H1 (cell line): ENCODE results near the gene DLG4. TPM values are rescaled to one million over a fixed set of nuclear protein-coding genes. Genes with fewer than 3 reads are reported as not detected.

ENCODE experiments used
- CTCF ChIA-PET: fragments of 300-600 bp; sonication (Branson Sonifier 250); formaldehyde crosslinking; loops from one replicate; lab custom pipeline; 2021; ENCODE audit not compliant: partially characterized antibody; lab: Charles Lee
- POLR2A ChIA-PET: fragments of 300-600 bp; sonication (Branson Sonifier 250); formaldehyde crosslinking; loops from one replicate; lab custom pipeline; 2021; ENCODE audit warnings: inconsistent platforms; ENCODE audit not compliant: partially characterized antibody; lab: Charles Lee
- DNase-seq, 2 experiments: peaks; one replicate each; pipeline versions ENCODE4 v3.0.0 to v3.0.0-alpha.2; 2010 to 2022; ENCODE audit warnings: low spot score in 2 of 2, low read depth in 1 of 2, mixed read lengths in 1 of 2
- FAIRE-seq: peaks from 2 replicates; lab custom pipeline; 2011; peaks lifted over from hg19 to GRCh38; lab: Jason Lieb, UNC
- H2AFZ ChIP-seq: 2 replicates; pipeline ENCODE4 v1.8.1; 2012; ENCODE audit warnings: low read length, inconsistent platforms
- H2AK5ac ChIP-seq: 2 replicates; pipeline ENCODE4 v1.6.1; 2013; ENCODE audit warnings: low read depth, low read length
- H2BK120ac ChIP-seq: replicated peaks from 2 replicates; pipeline ENCODE3; 2013; ENCODE audit warnings: low read depth, low read length, inconsistent platforms
- H2BK12ac ChIP-seq: 2 replicates; pipeline ENCODE4 v1.6.1; 2013; ENCODE audit warnings: low read depth, low read length
- H2BK15ac ChIP-seq: 2 replicates; pipeline ENCODE4 v1.6.1; 2013; ENCODE audit warnings: low read length
- H2BK20ac ChIP-seq: 2 replicates; pipeline ENCODE4 v1.6.1; 2013; ENCODE audit warnings: low read length
- H2BK5ac ChIP-seq: 2 replicates; pipeline ENCODE4 v1.6.1; 2013; ENCODE audit warnings: low read depth, low read length
- H3K14ac ChIP-seq: 2 replicates; pipeline ENCODE4 v1.6.1; 2013; ENCODE audit warnings: inconsistent platforms; ENCODE audit not compliant: insufficient read length
- H3K18ac ChIP-seq: 2 replicates; pipeline ENCODE4 v1.6.1; 2013; ENCODE audit warnings: low read length; ENCODE audit errors: extremely low read depth
- H3K23ac ChIP-seq: 2 replicates; pipeline ENCODE4 v1.6.1; 2013; ENCODE audit warnings: inconsistent platforms; ENCODE audit not compliant: insufficient read length
- H3K23me2 ChIP-seq: 2 replicates; pipeline ENCODE4 v1.6.1; 2013; ENCODE audit warnings: low read depth, low read length
- H3K27ac ChIP-seq: 2 replicates; pipeline ENCODE4 v1.6.1; 2011; ENCODE audit warnings: low read depth, low read length, inconsistent platforms
- H3K27me3 ChIP-seq, 4 experiments: replicated peaks in 1 of 4; 1 replicate in 1 of 4; 2 replicates in 3 of 4; pipeline versions ENCODE4 v1.6.1 to v1.8.1; 2011 to 2013; ENCODE audit warnings: low read length in 3 of 4, mild to moderate bottlenecking in 3 of 4, inconsistent platforms in 2 of 4, mixed read lengths in 2 of 4, moderate library complexity in 1 of 4; ENCODE audit not compliant: control insufficient read depth in 3 of 4, insufficient read depth in 3 of 4; ENCODE audit errors: extremely low read depth in 1 of 4
- H3K36me3 ChIP-seq, 4 experiments: 2 replicates each; pipeline versions ENCODE4 v1.6.1 to v1.8.1; 2011 to 2013; ENCODE audit warnings: mild to moderate bottlenecking in 4 of 4, low read length in 3 of 4, moderate library complexity in 2 of 4, control low read depth in 1 of 4, inconsistent platforms in 1 of 4; ENCODE audit not compliant: insufficient read depth in 4 of 4, control insufficient read depth in 2 of 4
- H3K4ac ChIP-seq: replicated peaks from 2 replicates; pipeline ENCODE3; 2013; ENCODE audit warnings: low read length, low read depth, mixed read lengths, inconsistent platforms; ENCODE audit not compliant: insufficient read length
- H3K4me1 ChIP-seq, 4 experiments: replicated peaks in 1 of 4; 1 replicate in 1 of 4; 2 replicates in 3 of 4; pipeline versions ENCODE4 v1.6.1 to v1.8.1; 2011 to 2013; ENCODE audit warnings: low read length in 3 of 4, inconsistent platforms in 2 of 4, mixed read lengths in 1 of 4; ENCODE audit not compliant: insufficient read depth in 4 of 4, control insufficient read depth in 3 of 4
- H3K4me2 ChIP-seq, 2 experiments: 2 replicates each; pipeline versions ENCODE4 v1.6.1 to v1.8.1; 2011 to 2013; ENCODE audit warnings: low read depth in 2 of 2, low read length in 2 of 2, control low read depth in 1 of 2, inconsistent platforms in 1 of 2, mild to moderate bottlenecking in 1 of 2; ENCODE audit not compliant: insufficient read depth in 1 of 2
- H3K4me3 ChIP-seq, 4 experiments: fragments of 200-600, 300-600 bp in 1 of 4; sonication (generic), shearing (Covaris generic), sonication (Bioruptor Twin) in 1 of 4; 2 replicates each; pipeline versions ENCODE4 v1.5.1 to v1.8.1; 2011 to 2016; ENCODE audit warnings: low read length in 4 of 4, low read depth in 3 of 4, control low read depth in 2 of 4, inconsistent platforms in 2 of 4, mild to moderate bottlenecking in 2 of 4, mixed read lengths in 1 of 4, moderate library complexity in 1 of 4; ENCODE audit not compliant: insufficient read depth in 2 of 4; ENCODE audit errors: extremely low read depth in 1 of 4
- H3K56ac ChIP-seq: replicated peaks from 2 replicates; pipeline ENCODE3; 2013; ENCODE audit warnings: low read depth, mild to moderate bottlenecking, mixed read lengths, low read length, inconsistent platforms; ENCODE audit not compliant: insufficient read length
- H3K79me1 ChIP-seq: 2 replicates; pipeline ENCODE4 v1.6.1; 2013; ENCODE audit warnings: low read depth, low read length, control low read depth
- H3K79me2 ChIP-seq, 2 experiments: 2 replicates each; pipeline versions ENCODE4 v1.6.1 to v1.8.1; 2012 to 2013; ENCODE audit warnings: low read length in 2 of 2, mild to moderate bottlenecking in 2 of 2, inconsistent platforms in 1 of 2; ENCODE audit not compliant: insufficient read depth in 2 of 2, control insufficient read depth in 1 of 2
- H3K9ac ChIP-seq, 4 experiments: replicated peaks in 1 of 4; 1 replicate in 1 of 4; 2 replicates in 3 of 4; pipeline versions ENCODE4 v1.6.1 to v1.8.1; 2011 to 2013; ENCODE audit warnings: low read depth in 3 of 4, low read length in 3 of 4, control low read depth in 2 of 4, mild to moderate bottlenecking in 2 of 4, moderate library complexity in 2 of 4, inconsistent platforms in 1 of 4; ENCODE audit errors: extremely low read depth in 1 of 4
- H3K9me3 ChIP-seq, 2 experiments: 2 replicates each; pipeline versions ENCODE4 v1.6.1 to v1.8.1; 2012 to 2013; ENCODE audit warnings: mild to moderate bottlenecking in 2 of 2, moderate library complexity in 2 of 2, control low read depth in 1 of 2, inconsistent platforms in 1 of 2, low read depth in 1 of 2, low read length in 1 of 2, mixed read lengths in 1 of 2; ENCODE audit not compliant: insufficient read depth in 2 of 2
- H4K20me1 ChIP-seq, 2 experiments: replicated peaks in 1 of 2; 2 replicates each; pipeline versions ENCODE3 to v1.8.1; 2011 to 2013; ENCODE audit warnings: inconsistent platforms in 2 of 2, low read length in 2 of 2, mild to moderate bottlenecking in 1 of 2; ENCODE audit not compliant: insufficient read depth in 2 of 2, control insufficient read depth in 1 of 2
- H4K5ac ChIP-seq: 2 replicates; pipeline ENCODE4 v1.6.1; 2013; ENCODE audit warnings: low read length, low read depth, mixed read lengths, inconsistent platforms; ENCODE audit not compliant: insufficient read length
- H4K8ac ChIP-seq: 2 replicates; pipeline ENCODE4 v1.8.0; 2013; ENCODE audit warnings: mild to moderate bottlenecking, moderate library complexity, low read length, inconsistent platforms; ENCODE audit not compliant: insufficient read depth; ENCODE audit errors: extremely low read depth
- H4K91ac ChIP-seq: replicated peaks from 2 replicates; pipeline ENCODE3; 2013; ENCODE audit warnings: low read length, mixed read lengths, inconsistent platforms; ENCODE audit not compliant: insufficient read length
- FOSL1 ChIP-seq: IDR thresholded peaks from 2 replicates; pipeline ENCODE4 v1.6.1; 2011; ENCODE audit warnings: mild to moderate bottlenecking, low read depth, low read length, moderate library complexity; ENCODE audit not compliant: insufficient read depth
- SP1 ChIP-seq: IDR thresholded peaks from 2 replicates; pipeline ENCODE4 v1.6.1; 2011; ENCODE audit warnings: low read depth, low read length
- WGBS, 2 experiments: shearing (Covaris generic) in 1 of 2; methylation state at CpG; one replicate each; pipeline versions ENCODE4 v1.1.6 to v1.1.7; 2013 to 2015; ENCODE audit warnings: low lambda C conversion rate in 2 of 2, mixed read lengths in 2 of 2, inconsistent platforms in 1 of 2, low coverage in 1 of 2, missing lambda C conversion rate in 1 of 2; ENCODE audit not compliant: insufficient replicate concordance in 2 of 2, insufficient coverage in 1 of 2, insufficient read length in 1 of 2; ENCODE audit errors: extremely low coverage in 1 of 2, missing lambda C conversion rate in 1 of 2; 5-methylcytosine and 5-hydroxymethylcytosine counted together
- polyA plus RNA-seq, 7 experiments: library from polyadenylated mRNA; depleted of rRNA in 3 of 7; stranded (reverse) in 5 of 7; unstranded in 2 of 7; fragments of >200 nt in 5 of 7; fragments of 200-250 nt in 2 of 7; gene quantifications; 1 replicate in 5 of 7; 2 replicates in 1 of 7; 4 replicates in 1 of 7; pipeline versions ENCODE4 v1.2.1 to v1.2.3, GENCODE V29; 2011 to 2013; ENCODE audit warnings: missing spikeins in 2 of 7, mixed read lengths in 2 of 7
- total RNA-seq: library from RNA; stranded (reverse); fragmentation: NEBNext Ultra II Directional; extraction: Animal tissue kit (Norgen Biotek cat#: 25700); gene quantifications from 2 replicates; pipeline ENCODE4 v1.2.1, GENCODE V29; 2021
- TF ChIP-seq, protein P1 (sequence below): IDR thresholded peaks from 2 replicates; pipeline ENCODE4 v1.6.1; 2011; ENCODE audit warnings: low read depth, mild to moderate bottlenecking, low read length; ENCODE audit not compliant: insufficient read depth

Gene DLG4
- total and polyA plus RNA-seq, 2 of the 8 experiments (the other 6 are each of a cell fraction or from before 2014, with no cell fraction given) = 18.9 to 45.9 TPM

DNA sequence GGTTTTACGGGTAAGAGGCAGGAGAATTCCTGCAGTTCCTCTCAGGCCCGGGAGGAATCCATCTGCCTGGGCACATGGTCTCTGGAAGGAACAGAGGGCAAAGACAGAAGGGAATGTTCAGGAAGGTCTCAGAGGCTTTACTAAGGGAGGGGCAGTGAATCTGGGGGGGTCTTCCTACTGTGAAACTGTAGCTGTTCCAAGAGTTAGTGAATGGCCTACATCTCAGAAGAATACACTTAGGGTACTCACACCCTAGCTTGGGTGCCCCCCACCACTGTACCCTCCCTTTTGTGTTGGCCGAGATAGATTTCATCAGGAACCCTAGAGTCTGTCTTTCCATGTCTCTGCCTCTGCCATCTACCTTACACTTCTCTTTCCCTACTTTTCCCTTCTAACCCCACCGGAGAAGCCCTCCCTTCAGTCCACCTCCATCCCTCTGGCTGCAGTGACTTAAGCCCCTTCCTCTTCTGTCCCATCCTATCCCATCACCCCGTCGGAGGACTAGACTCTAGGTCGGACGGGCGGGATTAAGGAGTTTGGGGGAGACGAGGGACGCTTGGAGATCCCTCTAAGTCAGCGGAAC lies 316 bp downstream of the DLG4 start:
- H3K18ac ChIP-seq = peak overlapping the region; percentile 80
- CTCF ChIA-PET = interaction anchor here (0.6 to 4.3 kb wide), 9 partner anchors 12 to 376 kb away, joined by 3 to 46 read pairs (median 3); partner anchors contain the start of genes DVL2 and PHF23
- H3K4ac ChIP-seq = peak overlapping the region; percentile 38
- DNase-seq (no peak), FAIRE-seq (no peak)
- no peak overlapping the region for H3K14ac ChIP-seq
- H3K4me2 ChIP-seq = peak overlapping the region; percentile 73 to 80
- no peak overlapping the region for H2AFZ ChIP-seq
- no peaks in the 10 kb centered on the region for H3K9me3 ChIP-seq
- H2BK20ac ChIP-seq = 0 out of 2 replicates have a peak overlapping the region, but pooled peaks have one; percentile 27
- no peak overlapping the region for H4K8ac ChIP-seq
- H2AK5ac ChIP-seq = 0 out of 2 replicates have a peak overlapping the region, but pooled peaks have one; percentile 2
- peaks cover 0 to 10% of the 10 kb centered on the region in 2 experiments; a peak in 1 of 4 replicates for H3K79me2 ChIP-seq
- H3K27ac ChIP-seq = no peak overlapping the region
- H3K4me3 ChIP-seq = peak overlapping the region; percentile 76 to 93 (median 86)
- POLR2A ChIA-PET = interaction anchor here (0.7 to 10.7 kb wide), 15 partner anchors 8 to 125 kb away, joined by 3 to 386 read pairs (median 8); partner anchors contain the start of genes CLDN7, CTDNEP1, DVL2 and ELP5
- H2BK120ac ChIP-seq = no peak overlapping the region
- no peak for TF ChIP-seq FOSL1
- TF ChIP-seq, protein P1, sequence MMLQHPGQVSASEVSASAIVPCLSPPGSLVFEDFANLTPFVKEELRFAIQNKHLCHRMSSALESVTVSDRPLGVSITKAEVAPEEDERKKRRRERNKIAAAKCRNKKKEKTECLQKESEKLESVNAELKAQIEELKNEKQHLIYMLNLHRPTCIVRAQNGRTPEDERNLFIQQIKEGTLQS = no peak
- TF ChIP-seq SP1 = 0 out of 2 replicates have a peak, but pooled peaks have one; percentile 20
- no peak overlapping the region for H3K23ac ChIP-seq
- 0 out of 7 replicates have a peak overlapping the region, but pooled peaks of 1 of the 4 experiments have one; percentile 81 for H3K9ac ChIP-seq
- H3K4me1 ChIP-seq = peaks cover 6 to 36% (median 20%) of the 10 kb centered on the region in 4 experiments
- H4K5ac ChIP-seq = peak overlapping the region; percentile 50
- H4K91ac ChIP-seq = peak overlapping the region; percentile 51
- H3K23me2 ChIP-seq = peaks cover 23% of the 10 kb centered on the region; the same call in 1 of the 2 replicates
- 0 out of 2 replicates have a peak overlapping the region, but pooled peaks have one; percentile 2 for H2BK12ac ChIP-seq
- no peak overlapping the region for H2BK15ac ChIP-seq
- H2BK5ac ChIP-seq = no peak overlapping the region
- no peaks in the 10 kb centered on the region for H3K27me3 ChIP-seq
- peaks cover 15 to 27% (median 22%) of the 10 kb centered on the region in 4 experiments; a peak in 7 of 8 replicates for H3K36me3 ChIP-seq
- WGBS, 2 experiments = 34% methylated on average over 12 of the region's 12 CpGs; no CpG with 5 or more reads in 1 of the 2 experiments
- no peaks in the 10 kb centered on the region; the same call in 1 of the 2 replicates for H3K79me1 ChIP-seq
- no peak overlapping the region for H3K56ac ChIP-seq
- peaks cover 10 to 25% of the 10 kb centered on the region in 2 experiments for H4K20me1 ChIP-seq
